ENCODE results near the gene PTP4A1. TPM values are rescaled to one million over a fixed set of nuclear protein-coding genes. Genes with fewer than 3 reads are reported as not detected.

PTP4A1 gene
- total and polyA plus RNA-seq, 2 of the 4 experiments (the other 2 are of a cell fraction): 31.2 to 53.1 TPM

DNA sequence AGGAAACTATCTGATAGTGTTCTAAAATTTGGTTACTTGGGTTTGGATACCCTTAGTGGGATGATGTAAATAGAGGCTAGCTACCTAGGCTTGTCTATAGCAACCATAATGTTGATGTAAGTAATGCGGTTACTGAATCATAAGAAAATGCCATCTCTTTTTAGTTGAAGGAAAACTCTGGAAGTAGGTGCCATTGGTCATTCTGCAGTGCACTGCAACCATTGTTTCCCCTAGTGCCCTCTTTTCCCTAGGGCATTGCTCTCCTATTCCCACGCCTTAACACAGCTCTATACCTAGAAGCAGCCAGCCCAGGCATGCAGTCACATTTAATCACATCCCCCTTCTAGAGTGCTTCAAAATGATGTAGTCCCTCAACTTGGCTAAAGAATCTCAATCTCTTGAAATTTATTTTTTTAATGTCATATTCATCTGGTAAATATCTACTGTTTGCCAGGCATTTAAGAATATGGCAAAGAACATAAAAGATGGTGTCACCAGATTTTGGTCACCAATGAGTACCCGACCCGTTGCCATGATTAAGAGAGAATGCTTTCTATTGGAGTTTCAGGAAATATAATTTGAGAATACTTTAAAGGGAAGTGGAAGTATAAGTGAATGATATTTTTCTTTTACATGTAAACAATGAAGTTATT is 10.4 kb downstream of the PTP4A1 start:
- no peak overlapping the region for H3K18ac ChIP-seq (ENCODE audit: low read depth, low read length)
- no peak overlapping the region for H3K27ac ChIP-seq (ENCODE audit: insufficient read depth, low read length)
- H2AK5ac ChIP-seq (ENCODE audit: low read depth, low read length): no peak overlapping the region
- H3K4me1 ChIP-seq (ENCODE audit: control insufficient read depth, insufficient read depth, low read length): no peaks in the 10 kb centered on the region
- CTCF ChIA-PET: interaction anchor here (1.1 kb wide), 1 partner anchor 16 kb away, joined by 3 read pairs; no protein-coding TSS in a partner anchor
- H3K14ac ChIP-seq (replicated peaks; ENCODE audit: low read depth, low read length): no peak overlapping the region
- TF ChIP-seq CHD1 (IDR thresholded peaks at IDR 0.05; ENCODE audit: low read depth, low read length): no peak
- peak; percentile 26 for TF ChIP-seq POLR2A (IDR thresholded peaks at IDR 0.05; ENCODE audit: low read depth, low read length)
- no TSS peak for BruUV-seq (replicated peaks)
- no peaks in the 10 kb centered on the region for H3K9me1 ChIP-seq (ENCODE audit: insufficient read depth, low read length)
- H3K27me3 ChIP-seq (ENCODE audit: control insufficient read depth, insufficient read depth, low read length): no peaks in the 10 kb centered on the region
- H3K56ac ChIP-seq (ENCODE audit: extremely low read depth, insufficient read depth, low read length): no peak overlapping the region
- DNase-seq (no peak), ATAC-seq (ENCODE audit: low read depth) (no peak)
- no peak overlapping the region for H2BK5ac ChIP-seq (ENCODE audit: low read depth, low read length, poor library complexity, severe bottlenecking)
- H3K9ac ChIP-seq (ENCODE audit: low read depth, low read length): no peak overlapping the region
- in situ Hi-C loops (cut with MboI; ENCODE audit: low sequenced_read_pairs) (no loop called here), intact Hi-C loops (cut with micrococcal nuclease) (no loop called here), dilution Hi-C loops (cut with HindIII; ENCODE audit: low sequenced_read_pairs, unreplicated experiment) (no loop called here)
- H3K4me2 ChIP-seq (ENCODE audit: low read depth, low read length): no peak overlapping the region
- no peak overlapping the region for H4K5ac ChIP-seq (ENCODE audit: low read depth, low read length)
- POLR2A ChIA-PET (ENCODE audit: unreplicated experiment): no interaction called here
- no peak overlapping the region for H3K23ac ChIP-seq (ENCODE audit: low read depth, low read length)
- H3K4me3 ChIP-seq (ENCODE audit: insufficient read depth, low read depth, low read length): no peak overlapping the region
- no peak overlapping the region for H2AFZ ChIP-seq (replicated peaks; ENCODE audit: low read length, poor library complexity)
- no peak overlapping the region for H3K4ac ChIP-seq (ENCODE audit: low read depth, low read length)
- H3K36me3 ChIP-seq (ENCODE audit: control insufficient read depth, insufficient read depth, low read length): peaks cover 26% of the 10 kb centered on the region
- no peak overlapping the region for H4K91ac ChIP-seq (ENCODE audit: insufficient read depth, low read depth, low read length)
- H4K8ac ChIP-seq (ENCODE audit: low read depth in 2 of 2, low read length in 2 of 2): no peak overlapping the region
- H2BK20ac ChIP-seq (ENCODE audit: low read depth, low read length): no peak overlapping the region
- no peak overlapping the region for H2BK15ac ChIP-seq (ENCODE audit: low read depth, low read length)
- no peaks in the 10 kb centered on the region for H3K9me3 ChIP-seq (ENCODE audit: control insufficient read depth, insufficient read depth, low read length)
- peaks cover 8 to 11% of the 10 kb centered on the region in 2 experiments for H3K79me1 ChIP-seq (ENCODE audit: low read depth in 1 of 2, low read length in 2 of 2)
- peaks cover 8% of the 10 kb centered on the region; the same call in 1 of the 2 replicates for H4K20me1 ChIP-seq (ENCODE audit: insufficient read depth, low read length)
- 80% methylated on average over 1 of the region's 4 CpGs; no CpG with 5 or more reads in 1 of the 2 experiments for WGBS, 2 experiments (ENCODE audit: extremely low coverage in 2 of 2, insufficient read length in 1 of 2)
- no peak overlapping the region for H2BK120ac ChIP-seq (ENCODE audit: low read depth, low read length)
- H2AK9ac ChIP-seq (replicated peaks; ENCODE audit: low read depth, low read length, poor library complexity): no peak overlapping the region
